ENCODE data around the gene NECTIN2. TPM values are rescaled to one million over a fixed set of nuclear protein-coding genes. Genes with fewer than 3 reads are reported as not detected.

Gene NECTIN2
- total RNA-seq, 1 donor from 2014 or later: 0.35 TPM

DNA sequence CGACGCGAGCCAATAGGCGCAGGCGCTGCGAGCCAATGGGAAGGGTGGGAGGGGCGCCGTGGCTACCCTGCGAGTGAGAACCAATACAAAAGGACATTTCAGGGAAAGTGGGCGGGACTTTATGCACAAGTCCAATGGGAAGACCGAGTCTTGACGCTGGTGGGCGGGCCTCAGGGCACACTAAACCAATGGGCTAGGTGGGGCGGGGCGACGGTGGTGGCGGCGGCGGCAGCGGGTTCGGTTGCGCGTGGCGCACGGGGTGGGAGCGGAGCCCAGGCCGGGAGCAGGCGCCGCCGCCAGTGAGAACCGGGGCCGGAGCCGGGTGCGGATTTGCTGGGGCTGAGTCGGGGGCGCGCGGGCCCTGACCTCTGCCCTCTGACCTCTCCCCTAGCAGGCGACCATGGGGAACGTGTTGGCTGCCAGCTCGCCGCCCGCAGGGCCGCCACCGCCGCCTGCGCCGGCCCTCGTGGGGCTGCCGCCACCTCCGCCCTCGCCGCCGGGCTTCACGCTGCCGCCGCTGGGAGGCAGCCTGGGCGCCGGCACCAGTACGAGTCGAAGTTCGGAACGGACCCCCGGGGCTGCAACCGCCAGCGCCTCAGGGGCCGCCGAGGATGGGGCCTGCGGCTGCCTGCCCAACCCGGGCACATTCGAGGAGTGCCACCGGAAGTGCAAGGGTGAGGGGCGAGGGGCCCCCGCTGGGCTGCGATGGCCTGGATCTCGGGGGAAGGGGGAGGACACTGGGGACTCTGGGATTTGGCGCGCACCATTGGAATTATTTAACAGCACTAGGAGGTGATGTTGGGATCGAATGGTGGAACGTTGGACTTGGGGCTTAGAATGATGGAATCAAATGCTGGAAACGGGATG lies 45.2 kb downstream of the NECTIN2 start, which contains the start of gene TOMM40:
Gene TOMM40 (plus strand): TSS at position 239 of the 867 bp plus-strand sequence. CDS start 162 bp downstream, at position 401.
- Mint-ChIP-seq H3K36me3 (ENCODE audit: low read depth) (peaks cover 42% of the 10 kb centered on the region), H3K27me3 (no peaks in the 10 kb centered on the region), H3K4me1 (peaks cover 34% of the 10 kb centered on the region), H3K9me3 (peaks cover 2% of the 10 kb centered on the region), H3K27ac (peak within 1 kb of the TSS; percentile 87), H3K4me3 (peak within 1 kb of the TSS; percentile 87)
- TF ChIP-seq, protein P1, sequence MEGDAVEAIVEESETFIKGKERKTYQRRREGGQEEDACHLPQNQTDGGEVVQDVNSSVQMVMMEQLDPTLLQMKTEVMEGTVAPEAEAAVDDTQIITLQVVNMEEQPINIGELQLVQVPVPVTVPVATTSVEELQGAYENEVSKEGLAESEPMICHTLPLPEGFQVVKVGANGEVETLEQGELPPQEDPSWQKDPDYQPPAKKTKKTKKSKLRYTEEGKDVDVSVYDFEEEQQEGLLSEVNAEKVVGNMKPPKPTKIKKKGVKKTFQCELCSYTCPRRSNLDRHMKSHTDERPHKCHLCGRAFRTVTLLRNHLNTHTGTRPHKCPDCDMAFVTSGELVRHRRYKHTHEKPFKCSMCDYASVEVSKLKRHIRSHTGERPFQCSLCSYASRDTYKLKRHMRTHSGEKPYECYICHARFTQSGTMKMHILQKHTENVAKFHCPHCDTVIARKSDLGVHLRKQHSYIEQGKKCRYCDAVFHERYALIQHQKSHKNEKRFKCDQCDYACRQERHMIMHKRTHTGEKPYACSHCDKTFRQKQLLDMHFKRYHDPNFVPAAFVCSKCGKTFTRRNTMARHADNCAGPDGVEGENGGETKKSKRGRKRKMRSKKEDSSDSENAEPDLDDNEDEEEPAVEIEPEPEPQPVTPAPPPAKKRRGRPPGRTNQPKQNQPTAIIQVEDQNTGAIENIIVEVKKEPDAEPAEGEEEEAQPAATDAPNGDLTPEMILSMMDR (IDR thresholded peaks at IDR 0.05): no peak
- intact Hi-C loops (cut with micrococcal nuclease): loop anchor here (1.0 to 5.0 kb wide), 3 partner anchors 138 to 679 kb away; partner anchors contain the start of genes CLASRP and ZNF227
- DNase-seq: peak; percentile 92
- CTCF ChIA-PET: no interaction called here
- POLR2A ChIA-PET: interaction anchor here (0.6 to 3.1 kb wide), 12 partner anchors 17 to 826 kb away, joined by 3 to 11 read pairs (median 4); partner anchors contain the start of genes BLOC1S3, CLPTM1 and TRAPPC6A
- no peak for ATAC-seq (ENCODE audit: low read depth)

GRCh38 chr19:44892932-44893331 lies 46.8 kb downstream of the NECTIN2 start:
- H3K4me1 Mint-ChIP-seq: peaks cover 34% of the 10 kb centered on the region
- peak overlapping the region; percentile 87 for H3K4me3 Mint-ChIP-seq
- TF ChIP-seq, protein P1 (IDR thresholded peaks at IDR 0.05): no peak
- peaks cover 59% of the 10 kb centered on the region for H3K36me3 Mint-ChIP-seq (ENCODE audit: low read depth)
- peaks cover 2% of the 10 kb centered on the region for H3K9me3 Mint-ChIP-seq
- no peak overlapping the region for H3K27ac Mint-ChIP-seq
- ChIA-PET POLR2A (interaction anchor here (0.5 to 3.1 kb wide), 2 partner anchors 62 to 65 kb away, joined by 11 to 14 read pairs; partner anchors contain the start of gene CLPTM1), CTCF (no interaction called here)
- ATAC-seq (ENCODE audit: low read depth) (no peak), DNase-seq (no peak)
- intact Hi-C loops (cut with micrococcal nuclease): loop anchor here (5.0 kb wide), 1 partner anchor 681 kb away; the partner anchor contains the start of gene ZNF227
- H3K27me3 Mint-ChIP-seq: no peaks in the 10 kb centered on the region

- Mint-ChIP-seq H3K4me3 (peak overlapping the region; percentile 87), H3K4me1 (peaks cover 34% of the 10 kb centered on the region), H3K27ac (no peak overlapping the region), H3K36me3 (ENCODE audit: low read depth) (peaks cover 63% of the 10 kb centered on the region), H3K27me3 (no peaks in the 10 kb centered on the region), H3K9me3 (peaks cover 2% of the 10 kb centered on the region)
- DNase-seq (no peak), ATAC-seq (ENCODE audit: low read depth) (no peak)
- intact Hi-C loops (cut with micrococcal nuclease): loop anchor here (5.0 kb wide), 1 partner anchor 681 kb away; the partner anchor contains the start of gene ZNF227
- TF ChIP-seq, protein P1 (IDR thresholded peaks at IDR 0.05): no peak
- POLR2A ChIA-PET: interaction anchor here (0.5 kb wide), 1 partner anchor 66 kb away, joined by 14 read pairs; no protein-coding TSS in a partner anchor
- CTCF ChIA-PET: no interaction called here
These were observed 47.4 kb downstream of the NECTIN2 start for GRCh38 chr19:44893332-44894051.

- Mint-ChIP-seq H3K4me1 (peaks cover 32% of the 10 kb centered on the region), H3K4me3 (no peak overlapping the region), H3K27me3 (no peaks in the 10 kb centered on the region), H3K27ac (no peak overlapping the region), H3K9me3 (peaks cover 2% of the 10 kb centered on the region), H3K36me3 (ENCODE audit: low read depth) (peaks cover 63% of the 10 kb centered on the region)
- ATAC-seq (ENCODE audit: low read depth): no peak
- ChIA-PET CTCF (no interaction called here), POLR2A (no interaction called here)
- TF ChIP-seq, protein P1 (IDR thresholded peaks at IDR 0.05): no peak
- intact Hi-C loops (cut with micrococcal nuclease): loop anchor here (5.0 kb wide), 1 partner anchor 682 kb away; the partner anchor contains the start of gene ZNF227
- DNase-seq: no peak
These were observed 47.9 kb downstream of the NECTIN2 start for GRCh38 chr19:44894052-44894400.

Measured in activated B cell treated with CpG ODN at 0.5 μM for 24 hours (primary cell).